Activated CD4-positive, alpha-beta memory T cell treated with anti-CD3 and anti-CD28 coated beads for 36 hours (primary cell): ENCODE measurements around the gene FOXP1. TPM values are rescaled to one million over a fixed set of nuclear protein-coding genes. Genes with fewer than 3 reads are reported as not detected.

Experiments used
- CTCF ChIA-PET: fragments of 350-600 bp; sonication (Branson Sonifier 250); formaldehyde crosslinking; loops from one replicate; lab custom pipeline; 2021; ENCODE audit warnings: antibody characterized with exemption, inconsistent platforms; lab: Charles Lee
- POLR2A ChIA-PET: fragments of 350-600 bp; sonication (Branson Sonifier 250); formaldehyde crosslinking; loops from one replicate; lab custom pipeline; 2021; ENCODE audit warnings: antibody characterized with exemption; lab: Charles Lee
- DNase-seq: peaks from one replicate; pipeline ENCODE4 v3.0.0-alpha.2; 2020
- H3K27ac Mint-ChIP-seq: one replicate; pipeline ENCODE4 v1.8.0; 2021; ENCODE audit warnings: mixed read lengths
- H3K27me3 Mint-ChIP-seq: one replicate; pipeline ENCODE4 v1.8.0; 2021; ENCODE audit warnings: mixed read lengths
- H3K36me3 Mint-ChIP-seq: one replicate; pipeline ENCODE4 v1.8.0; 2021; ENCODE audit warnings: mixed read lengths
- H3K4me1 Mint-ChIP-seq: one replicate; pipeline ENCODE4 v1.8.0; 2021; ENCODE audit warnings: low read depth, mixed read lengths
- H3K4me3 Mint-ChIP-seq: one replicate; pipeline ENCODE4 v1.8.0; 2021; ENCODE audit warnings: mild to moderate bottlenecking, mixed read lengths
- H3K9me3 Mint-ChIP-seq: one replicate; pipeline ENCODE4 v1.8.0; 2021; ENCODE audit warnings: mixed read lengths
- intact Hi-C: fragments of 100-400 bp; cut with micrococcal nuclease; formaldehyde crosslinking; loops from one replicate; pipeline ENCODE4 v1.15.1; 2023
- total RNA-seq, 2 experiments: library from RNA; stranded (reverse); gene quantifications; one replicate each; pipeline ENCODE4 v1.2.3, GENCODE V29; 2021

Gene FOXP1
- total RNA-seq, 2 experiments from 2014 or later = 94.4 to 102 TPM

DNA sequence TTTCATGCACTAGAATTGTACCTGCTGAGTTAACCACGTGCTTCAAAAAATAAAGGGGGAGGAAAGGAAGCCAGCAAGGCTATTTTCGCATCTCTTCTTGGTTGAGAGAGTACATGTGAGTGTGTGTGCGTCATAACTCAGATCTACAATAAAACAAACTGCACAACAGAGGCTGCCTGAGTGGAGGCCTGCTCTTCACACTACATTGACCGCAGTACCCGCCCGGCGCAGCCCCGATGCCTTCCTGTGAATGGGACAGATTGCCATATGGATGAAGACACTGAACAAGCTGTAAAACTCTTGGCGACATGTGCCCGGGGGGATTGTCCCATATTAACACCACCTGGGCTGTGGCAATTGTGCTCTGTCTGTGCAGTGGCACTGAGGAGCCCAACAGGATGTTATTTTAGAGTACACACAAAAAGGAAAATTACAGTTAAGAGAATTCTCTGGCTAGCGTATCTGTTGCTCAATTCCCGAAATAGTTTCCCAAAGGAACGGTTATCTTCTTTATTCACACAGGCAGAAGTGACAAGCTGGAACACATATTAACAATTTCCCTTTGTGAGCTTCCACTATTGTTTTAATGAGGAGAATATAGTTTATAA is 551.5 kb downstream of the FOXP1 start:
- Mint-ChIP-seq H3K4me1 (peaks cover 85% of the 10 kb centered on the region), H3K27ac (peak overlapping the region; percentile 71), H3K36me3 (peaks cover 67% of the 10 kb centered on the region), H3K4me3 (no peak overlapping the region), H3K9me3 (no peaks in the 10 kb centered on the region), H3K27me3 (no peaks in the 10 kb centered on the region)
- POLR2A ChIA-PET = no interaction called here
- CTCF ChIA-PET = no interaction called here
- intact Hi-C loops = loop anchor here (2.0 kb wide), 2 partner anchors 19 to 21 kb away; no protein-coding TSS in a partner anchor
- DNase-seq = no peak

DNA sequence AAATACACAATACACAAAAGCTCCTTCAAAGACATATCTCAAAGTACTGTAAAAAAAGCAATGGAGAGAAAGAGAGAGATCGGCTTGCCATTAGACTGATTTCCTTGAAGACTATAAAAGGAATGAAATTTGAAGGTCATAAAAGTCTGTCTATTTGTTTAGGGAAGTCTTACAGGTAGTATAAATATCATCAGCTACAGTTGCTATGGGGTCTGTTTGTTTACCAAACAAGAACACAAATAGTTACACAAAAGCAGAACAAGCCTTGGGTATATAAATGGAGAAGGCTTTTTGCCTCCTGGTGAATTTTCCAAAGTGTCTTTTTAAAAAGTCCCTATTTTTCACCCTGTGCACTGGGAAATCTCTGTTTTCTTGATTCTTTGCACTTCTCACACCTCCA is 552.3 kb downstream of the FOXP1 start:
- H3K4me3 Mint-ChIP-seq = no peak overlapping the region
- H3K9me3 Mint-ChIP-seq = no peaks in the 10 kb centered on the region
- intact Hi-C loops = loop anchor here (2.0 kb wide), 2 partner anchors 20 kb away; no protein-coding TSS in a partner anchor
- ChIA-PET CTCF (no interaction called here), POLR2A (no interaction called here)
- peaks cover 62% of the 10 kb centered on the region for H3K36me3 Mint-ChIP-seq
- no peaks in the 10 kb centered on the region for H3K27me3 Mint-ChIP-seq
- peak overlapping the region; percentile 71 for H3K27ac Mint-ChIP-seq
- peaks cover 86% of the 10 kb centered on the region for H3K4me1 Mint-ChIP-seq
- no peak for DNase-seq

- intact Hi-C loops = loop anchor here (2.0 kb wide), 2 partner anchors 20 kb away; no protein-coding TSS in a partner anchor
- Mint-ChIP-seq H3K9me3 (no peaks in the 10 kb centered on the region), H3K27ac (peak overlapping the region; percentile 71), H3K27me3 (no peaks in the 10 kb centered on the region), H3K4me3 (no peak overlapping the region), H3K36me3 (peaks cover 62% of the 10 kb centered on the region), H3K4me1 (peaks cover 87% of the 10 kb centered on the region)
- CTCF ChIA-PET = interaction anchor here (1.3 kb wide), 1 partner anchor 51 kb away, joined by 3 read pairs; no protein-coding TSS in a partner anchor
- POLR2A ChIA-PET = interaction anchor here (1.0 kb wide), 1 partner anchor 33 kb away, joined by 3 read pairs; no protein-coding TSS in a partner anchor
- DNase-seq = no peak
Observed at GRCh38 chr3:71030748-71031147, 552.8 kb downstream of the FOXP1 start.

DNA sequence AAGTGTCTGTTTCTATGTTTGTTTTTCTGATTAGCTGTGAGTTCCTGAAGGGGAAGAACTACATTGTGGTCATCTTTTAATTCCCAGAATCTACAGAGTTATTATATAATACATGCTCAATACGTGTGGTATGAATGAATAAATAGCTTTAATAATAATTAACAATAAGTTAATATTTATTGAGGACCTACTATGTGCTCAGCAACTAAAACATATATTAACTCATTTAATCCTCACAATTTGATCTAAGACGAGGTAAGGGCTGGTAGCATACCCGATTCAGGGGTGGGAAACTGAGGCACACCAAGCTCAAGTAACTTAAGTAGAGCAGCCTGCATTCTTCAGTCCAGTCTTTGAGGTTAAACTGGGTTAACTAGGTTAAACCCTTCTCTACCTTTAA is 553.8 kb downstream of the FOXP1 start:
- no peaks in the 10 kb centered on the region for H3K27me3 Mint-ChIP-seq
- no peak for DNase-seq
- ChIA-PET CTCF (interaction anchor here (1.3 kb wide), 1 partner anchor 50 kb away, joined by 3 read pairs; no protein-coding TSS in a partner anchor), POLR2A (interaction anchor here (1.0 kb wide), 1 partner anchor 34 kb away, joined by 3 read pairs; no protein-coding TSS in a partner anchor)
- H3K4me3 Mint-ChIP-seq = no peak overlapping the region
- H3K27ac Mint-ChIP-seq = peak overlapping the region; percentile 7
- peaks cover 56% of the 10 kb centered on the region for H3K36me3 Mint-ChIP-seq
- peaks cover 86% of the 10 kb centered on the region for H3K4me1 Mint-ChIP-seq
- intact Hi-C loops = loop anchor here (2.0 kb wide), 2 partner anchors 19 to 21 kb away; no protein-coding TSS in a partner anchor
- H3K9me3 Mint-ChIP-seq = no peaks in the 10 kb centered on the region

GRCh38 chr3:71028802-71029201 is 554.7 kb downstream of the FOXP1 start:
- Mint-ChIP-seq H3K4me3 (no peak overlapping the region), H3K27me3 (no peaks in the 10 kb centered on the region), H3K36me3 (peaks cover 56% of the 10 kb centered on the region), H3K27ac (peak overlapping the region; percentile 42), H3K9me3 (no peaks in the 10 kb centered on the region), H3K4me1 (peaks cover 86% of the 10 kb centered on the region)
- DNase-seq = no peak
- CTCF ChIA-PET = no interaction called here
- POLR2A ChIA-PET = interaction anchor here (1.2 kb wide), 1 partner anchor 20 kb away, joined by 4 read pairs; no protein-coding TSS in a partner anchor
- intact Hi-C loops = no loop called here

DNA sequence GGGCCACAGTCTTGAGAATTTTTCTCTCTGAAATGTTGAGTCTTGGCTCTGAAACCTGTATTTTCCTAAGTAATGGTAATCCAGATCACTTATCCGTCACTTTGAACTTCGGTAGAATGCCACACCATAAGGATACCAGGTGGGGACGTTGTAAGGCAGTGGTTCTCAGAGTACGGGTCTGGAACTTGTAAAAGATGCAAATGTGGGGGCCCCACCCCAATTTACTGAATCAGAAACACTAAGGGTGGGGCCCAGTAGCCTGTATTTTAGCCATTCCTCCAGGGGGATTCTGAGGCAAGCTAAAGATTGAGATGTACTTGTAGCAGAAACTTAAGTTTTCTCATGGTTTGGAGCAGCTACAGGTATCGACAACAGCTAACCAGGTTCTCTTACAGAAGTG is 555.3 kb downstream of the FOXP1 start:
- peaks cover 54% of the 10 kb centered on the region for H3K36me3 Mint-ChIP-seq
- H3K4me1 Mint-ChIP-seq = peaks cover 85% of the 10 kb centered on the region
- no peaks in the 10 kb centered on the region for H3K9me3 Mint-ChIP-seq
- H3K27ac Mint-ChIP-seq = no peak overlapping the region
- ChIA-PET POLR2A (interaction anchor here (1.2 kb wide), 1 partner anchor 19 kb away, joined by 4 read pairs; no protein-coding TSS in a partner anchor), CTCF (interaction anchor here (1.0 kb wide), 1 partner anchor 17 kb away, joined by 3 read pairs; no protein-coding TSS in a partner anchor)
- no peaks in the 10 kb centered on the region for H3K27me3 Mint-ChIP-seq
- intact Hi-C loops = no loop called here
- DNase-seq = no peak
- no peak overlapping the region for H3K4me3 Mint-ChIP-seq

GRCh38 chr3:71026634-71027578 is 556.6 kb downstream of the FOXP1 start:
- Mint-ChIP-seq H3K27me3 (no peaks in the 10 kb centered on the region), H3K27ac (peak overlapping the region; percentile 63), H3K4me3 (no peak overlapping the region), H3K4me1 (peaks cover 82% of the 10 kb centered on the region), H3K36me3 (peaks cover 42% of the 10 kb centered on the region), H3K9me3 (no peaks in the 10 kb centered on the region)
- POLR2A ChIA-PET = no interaction called here
- CTCF ChIA-PET = interaction anchor here (1.4 kb wide), 1 partner anchor 9 kb away, joined by 3 read pairs; no protein-coding TSS in a partner anchor
- no peak for DNase-seq
- intact Hi-C loops = no loop called here

- Mint-ChIP-seq H3K4me3 (no peak overlapping the region), H3K27me3 (no peaks in the 10 kb centered on the region), H3K36me3 (peaks cover 32% of the 10 kb centered on the region), H3K27ac (peak overlapping the region; percentile 73), H3K4me1 (peaks cover 80% of the 10 kb centered on the region), H3K9me3 (no peaks in the 10 kb centered on the region)
- ChIA-PET CTCF (interaction anchor here (1.4 kb wide), 1 partner anchor 11 kb away, joined by 3 read pairs; no protein-coding TSS in a partner anchor), POLR2A (no interaction called here)
- intact Hi-C loops = no loop called here
- DNase-seq = no peak
Observed at GRCh38 chr3:71025516-71025915, 558.0 kb downstream of the FOXP1 start.

GRCh38 chr3:71025010-71025409 is 558.5 kb downstream of the FOXP1 start:
- Mint-ChIP-seq H3K4me3 (no peak overlapping the region), H3K27ac (peak overlapping the region; percentile 73), H3K36me3 (peaks cover 27% of the 10 kb centered on the region), H3K9me3 (no peaks in the 10 kb centered on the region), H3K27me3 (no peaks in the 10 kb centered on the region), H3K4me1 (peaks cover 77% of the 10 kb centered on the region)
- POLR2A ChIA-PET = no interaction called here
- intact Hi-C loops = no loop called here
- CTCF ChIA-PET = no interaction called here
- DNase-seq = no peak

DNA sequence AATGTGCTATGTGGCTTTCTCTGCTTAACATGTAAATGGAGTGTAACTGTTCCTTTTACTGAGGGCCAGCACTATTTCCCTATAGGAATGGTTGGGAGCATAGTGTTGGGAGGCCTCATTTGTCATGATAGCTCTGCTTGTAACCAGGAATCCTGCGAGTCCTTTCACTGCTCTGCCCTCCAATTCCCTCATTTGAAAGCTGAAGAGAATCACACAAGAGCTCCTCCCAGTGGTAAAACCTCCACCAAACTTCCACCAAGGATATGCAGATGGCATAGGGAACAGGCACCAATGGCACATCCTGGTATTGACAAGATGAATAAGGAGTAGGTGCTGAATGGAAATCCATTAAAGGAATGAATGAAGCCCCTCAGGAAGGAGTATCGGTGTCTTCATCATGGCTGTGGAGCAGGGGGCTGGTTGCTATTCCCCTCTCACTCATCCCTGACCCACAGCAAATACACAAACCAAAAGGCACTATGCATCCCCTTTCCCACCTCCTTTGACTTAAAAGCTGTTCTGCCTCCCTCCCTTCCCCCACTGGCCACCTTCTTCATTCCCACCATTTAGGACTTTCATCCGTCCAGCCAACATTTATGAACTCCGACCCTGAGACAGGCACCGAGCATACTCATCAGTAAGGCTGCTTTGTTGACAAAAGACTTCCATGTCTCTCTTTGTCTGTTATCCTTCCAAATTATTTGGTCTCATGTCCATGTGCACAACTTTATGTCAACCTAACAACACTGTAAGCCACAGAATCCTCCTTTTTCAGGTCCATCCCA is 560.8 kb downstream of the FOXP1 start:
- intact Hi-C loops = no loop called here
- no peaks in the 10 kb centered on the region for H3K9me3 Mint-ChIP-seq
- ChIA-PET CTCF (interaction anchor here (0.7 to 1.6 kb wide), 5 partner anchors 10 to 472 kb away, joined by 3 to 6 read pairs (median 3); no protein-coding TSS in a partner anchor), POLR2A (interaction anchor here (0.9 kb wide), 1 partner anchor 10 kb away, joined by 3 read pairs; no protein-coding TSS in a partner anchor)
- peak overlapping the region; percentile 49 for H3K27ac Mint-ChIP-seq
- no peak for DNase-seq
- H3K27me3 Mint-ChIP-seq = no peaks in the 10 kb centered on the region
- peaks cover 26% of the 10 kb centered on the region for H3K36me3 Mint-ChIP-seq
- H3K4me3 Mint-ChIP-seq = no peak overlapping the region
- peaks cover 74% of the 10 kb centered on the region for H3K4me1 Mint-ChIP-seq

- peaks cover 57% of the 10 kb centered on the region for H3K4me1 Mint-ChIP-seq
- POLR2A ChIA-PET = no interaction called here
- no peak overlapping the region for H3K4me3 Mint-ChIP-seq
- H3K36me3 Mint-ChIP-seq = peaks cover 40% of the 10 kb centered on the region
- CTCF ChIA-PET = no interaction called here
- peaks cover 13% of the 10 kb centered on the region for H3K9me3 Mint-ChIP-seq
- intact Hi-C loops = no loop called here
- peak overlapping the region; percentile 40 for H3K27ac Mint-ChIP-seq
- no peak for DNase-seq
- H3K27me3 Mint-ChIP-seq = no peaks in the 10 kb centered on the region
Observed at GRCh38 chr3:71018799-71019198, 564.7 kb downstream of the FOXP1 start.
